OCI-LY3 (cell line): ENCODE measurements around the gene CHST11.

Experiments
- H2AFZ ChIP-seq: fragments of 200-600, 300-600 bp; shearing (Covaris generic); 2 replicates; pipeline ENCODE4 v1.6.0; 2014; ENCODE audit warnings: antibody characterized with exemption, low read depth, low read length
- H3K27ac ChIP-seq: fragments of 200-600, 300-600 bp; sonication (generic); 2 replicates; pipeline ENCODE4 v1.5.1; 2014; ENCODE audit warnings: mild to moderate bottlenecking, low read length, moderate library complexity, mixed read lengths
- H3K27me3 ChIP-seq: fragments of 200-600, 300-600 bp; sonication (generic); 2 replicates; pipeline ENCODE4 v1.6.1; 2014; ENCODE audit warnings: low read depth, low read length, mixed read lengths
- H3K36me3 ChIP-seq: fragments of 200-600, 300-600 bp; sonication (generic); replicated peaks from 2 replicates; pipeline ENCODE3; 2014; ENCODE audit warnings: low read depth, low read length, mixed read lengths
- H3K4me1 ChIP-seq: fragments of 300-600, 200-600 bp; sonication (generic); 2 replicates; pipeline ENCODE4 v1.6.1; 2014; ENCODE audit warnings: low read length, mixed read lengths
- H3K4me2 ChIP-seq: fragments of 200-600, 300-600 bp; sonication (generic); 2 replicates; pipeline ENCODE4 v1.6.1; 2014; ENCODE audit warnings: low read length, mixed read lengths
- H3K4me3 ChIP-seq: fragments of 300-600, 200-600 bp; sonication (generic); 2 replicates; pipeline ENCODE4 v1.5.1; 2014; ENCODE audit warnings: antibody characterized with exemption, mild to moderate bottlenecking, low read length, moderate library complexity
- H3K79me2 ChIP-seq: fragments of 300-600, 200-600 bp; shearing (Covaris generic); 2 replicates; pipeline ENCODE4 v1.6.1; 2014; ENCODE audit warnings: mild to moderate bottlenecking, low read length, mixed read lengths
- H3K9ac ChIP-seq: fragments of 300-600, 200-600 bp; shearing (Covaris generic); 2 replicates; pipeline ENCODE4 v1.6.0; 2014; ENCODE audit warnings: mild to moderate bottlenecking, low read length, moderate library complexity
- H3K9me3 ChIP-seq: fragments of 200-600, 300-600 bp; shearing (Covaris generic); 2 replicates; pipeline ENCODE4 v1.6.1; 2014; ENCODE audit warnings: low read length, mixed read lengths; ENCODE audit not compliant: insufficient read depth
- H4K20me1 ChIP-seq: fragments of 200-600, 300-600 bp; sonication (generic); 2 replicates; pipeline ENCODE4 v1.6.1; 2016; ENCODE audit warnings: low read length, mixed read lengths; ENCODE audit not compliant: insufficient read depth
- CTCF ChIP-seq: fragments of 200-600, 300-600 bp; sonication (generic); IDR thresholded peaks from 2 replicates; pipeline ENCODE4 v1.5.1; 2014; ENCODE audit warnings: antibody characterized with exemption, low read length, low read depth
- EZH2phosphoT487 ChIP-seq: fragments of 200-600 bp; shearing (Covaris generic); IDR thresholded peaks from 2 replicates; pipeline ENCODE4 v1.6.1; 2018; ENCODE audit warnings: antibody characterized with exemption, mixed run types, low read depth

Gene CHST11

GRCh38 chr12:104749545-104749944 is 292.8 kb downstream of the CHST11 start:
- H3K27ac ChIP-seq, result peak overlapping the region; percentile 2; the same call in 1 of the 2 replicates
- no peaks in the 10 kb centered on the region for H3K9me3 ChIP-seq
- H4K20me1 ChIP-seq, result no peaks in the 10 kb centered on the region
- H3K4me2 ChIP-seq, result peak overlapping the region; percentile 27
- H3K9ac ChIP-seq, result no peak overlapping the region
- TF ChIP-seq EZH2phosphoT487 (no peak), CTCF (no peak)
- no peak overlapping the region; the same call in 1 of the 2 replicates for H3K4me3 ChIP-seq
- H3K79me2 ChIP-seq, result no peaks in the 10 kb centered on the region
- H3K4me1 ChIP-seq, result peaks cover 60% of the 10 kb centered on the region
- peaks cover 7% of the 10 kb centered on the region; the same call in 1 of the 2 replicates for H3K27me3 ChIP-seq
- H2AFZ ChIP-seq, result no peak overlapping the region
- H3K36me3 ChIP-seq, result no peaks in the 10 kb centered on the region

GRCh38 chr12:104750061-104750460 is 293.3 kb downstream of the CHST11 start:
- Histone ChIP-seq H3K9me3 (no peaks in the 10 kb centered on the region), H3K4me3 (no peak overlapping the region; the same call in 1 of the 2 replicates), H3K36me3 (no peaks in the 10 kb centered on the region), H3K27me3 (peaks cover 7% of the 10 kb centered on the region; the same call in 1 of the 2 replicates), H3K4me2 (peak overlapping the region; percentile 27), H3K79me2 (no peaks in the 10 kb centered on the region), H3K9ac (no peak overlapping the region), H3K27ac (peak overlapping the region; percentile 2; the same call in 1 of the 2 replicates), H4K20me1 (no peaks in the 10 kb centered on the region), H3K4me1 (peaks cover 60% of the 10 kb centered on the region), H2AFZ (no peak overlapping the region)
- no peak for TF ChIP-seq CTCF
- no peak for TF ChIP-seq EZH2phosphoT487

- TF ChIP-seq EZH2phosphoT487, result no peak
- no peaks in the 10 kb centered on the region for H4K20me1 ChIP-seq
- no peaks in the 10 kb centered on the region for H3K79me2 ChIP-seq
- peaks cover 60% of the 10 kb centered on the region for H3K4me1 ChIP-seq
- H2AFZ ChIP-seq, result no peak overlapping the region
- peak overlapping the region; percentile 10; the same call in 1 of the 2 replicates for H3K4me3 ChIP-seq
- no peaks in the 10 kb centered on the region for H3K36me3 ChIP-seq
- no peaks in the 10 kb centered on the region for H3K9me3 ChIP-seq
- peak overlapping the region; percentile 61 for H3K27ac ChIP-seq
- H3K4me2 ChIP-seq, result peak overlapping the region; percentile 45
- no peak overlapping the region for H3K9ac ChIP-seq
- peaks cover 7% of the 10 kb centered on the region; the same call in 1 of the 2 replicates for H3K27me3 ChIP-seq
These were observed 294.4 kb downstream of the CHST11 start for GRCh38 chr12:104751120-104751519.

- no peaks in the 10 kb centered on the region for H3K79me2 ChIP-seq
- no peaks in the 10 kb centered on the region for H4K20me1 ChIP-seq
These were observed 294.8 kb downstream of the CHST11 start for GRCh38 chr12:104751594-104751993.

More at GRCh38 chr12:104751594-104751993, 294.8 kb downstream of the CHST11 start:
- H3K36me3 ChIP-seq, result no peaks in the 10 kb centered on the region
- H3K9ac ChIP-seq, result no peak overlapping the region
- peak overlapping the region; percentile 45 for H3K4me2 ChIP-seq
- no peak overlapping the region for H2AFZ ChIP-seq
- H3K4me1 ChIP-seq, result peaks cover 60% of the 10 kb centered on the region
- peak overlapping the region; percentile 10; the same call in 1 of the 2 replicates for H3K4me3 ChIP-seq
- H3K27ac ChIP-seq, result peak overlapping the region; percentile 61
- no peaks in the 10 kb centered on the region for H3K9me3 ChIP-seq
- peaks cover 7% of the 10 kb centered on the region; the same call in 1 of the 2 replicates for H3K27me3 ChIP-seq
- TF ChIP-seq EZH2phosphoT487, result no peak
- TF ChIP-seq CTCF, result no peak
